NCI-H2107 treated with DMSO at 0.1 percent for 48 hours (cell line): Measurements from ENCODE around the gene TNF.

Source experiments
- DNase-seq: peaks from one replicate; lab custom pipeline; 2025; ENCODE audit not compliant: unreplicated experiment; lab: John Stamatoyannopoulos, UW

The TNF gene

DNA sequence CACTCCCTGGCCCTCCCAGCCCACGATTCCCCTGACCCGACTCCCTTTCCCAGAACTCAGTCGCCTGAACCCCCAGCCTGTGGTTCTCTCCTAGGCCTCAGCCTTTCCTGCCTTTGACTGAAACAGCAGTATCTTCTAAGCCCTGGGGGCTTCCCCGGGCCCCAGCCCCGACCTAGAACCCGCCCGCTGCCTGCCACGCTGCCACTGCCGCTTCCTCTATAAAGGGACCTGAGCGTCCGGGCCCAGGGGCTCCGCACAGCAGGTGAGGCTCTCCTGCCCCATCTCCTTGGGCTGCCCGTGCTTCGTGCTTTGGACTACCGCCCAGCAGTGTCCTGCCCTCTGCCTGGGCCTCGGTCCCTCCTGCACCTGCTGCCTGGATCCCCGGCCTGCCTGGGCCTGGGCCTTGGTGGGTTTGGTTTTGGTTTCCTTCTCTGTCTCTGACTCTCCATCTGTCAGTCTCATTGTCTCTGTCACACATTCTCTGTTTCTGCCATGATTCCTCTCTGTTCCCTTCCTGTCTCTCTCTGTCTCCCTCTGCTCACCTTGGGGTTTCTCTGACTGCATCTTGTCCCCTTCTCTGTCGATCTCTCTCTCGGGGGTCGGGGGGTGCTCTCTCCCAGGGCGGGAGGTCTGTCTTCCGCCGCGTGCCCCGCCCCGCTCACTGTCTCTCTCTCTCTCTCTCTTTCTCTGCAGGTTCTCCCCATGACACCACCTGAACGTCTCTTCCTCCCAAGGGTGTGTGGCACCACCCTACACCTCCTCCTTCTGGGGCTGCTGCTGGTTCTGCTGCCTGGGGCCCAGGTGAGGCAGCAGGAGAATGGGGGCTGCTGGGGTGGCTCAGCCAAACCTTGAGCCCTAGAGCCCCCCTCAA, 3.1 kb upstream of the TNF start, which contains the start of gene LTA:
LTA (plus strand) TSS at position 249 of the 871 bp plus-strand sequence; CDS start at position 703, 454 bp downstream.
- no peak for DNase-seq

DNA sequence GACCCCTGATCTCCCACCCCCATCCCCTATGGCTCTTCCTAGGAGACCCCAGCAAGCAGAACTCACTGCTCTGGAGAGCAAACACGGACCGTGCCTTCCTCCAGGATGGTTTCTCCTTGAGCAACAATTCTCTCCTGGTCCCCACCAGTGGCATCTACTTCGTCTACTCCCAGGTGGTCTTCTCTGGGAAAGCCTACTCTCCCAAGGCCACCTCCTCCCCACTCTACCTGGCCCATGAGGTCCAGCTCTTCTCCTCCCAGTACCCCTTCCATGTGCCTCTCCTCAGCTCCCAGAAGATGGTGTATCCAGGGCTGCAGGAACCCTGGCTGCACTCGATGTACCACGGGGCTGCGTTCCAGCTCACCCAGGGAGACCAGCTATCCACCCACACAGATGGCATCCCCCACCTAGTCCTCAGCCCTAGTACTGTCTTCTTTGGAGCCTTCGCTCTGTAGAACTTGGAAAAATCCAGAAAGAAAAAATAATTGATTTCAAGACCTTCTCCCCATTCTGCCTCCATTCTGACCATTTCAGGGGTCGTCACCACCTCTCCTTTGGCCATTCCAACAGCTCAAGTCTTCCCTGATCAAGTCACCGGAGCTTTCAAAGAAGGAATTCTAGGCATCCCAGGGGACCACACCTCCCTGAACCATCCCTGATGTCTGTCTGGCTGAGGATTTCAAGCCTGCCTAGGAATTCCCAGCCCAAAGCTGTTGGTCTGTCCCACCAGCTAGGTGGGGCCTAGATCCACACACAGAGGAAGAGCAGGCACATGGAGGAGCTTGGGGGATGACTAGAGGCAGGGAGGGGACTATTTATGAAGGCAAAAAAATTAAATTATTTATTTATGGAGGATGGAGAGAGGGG, 1.9 kb upstream of the TNF start:
- no peak for DNase-seq

DNA sequence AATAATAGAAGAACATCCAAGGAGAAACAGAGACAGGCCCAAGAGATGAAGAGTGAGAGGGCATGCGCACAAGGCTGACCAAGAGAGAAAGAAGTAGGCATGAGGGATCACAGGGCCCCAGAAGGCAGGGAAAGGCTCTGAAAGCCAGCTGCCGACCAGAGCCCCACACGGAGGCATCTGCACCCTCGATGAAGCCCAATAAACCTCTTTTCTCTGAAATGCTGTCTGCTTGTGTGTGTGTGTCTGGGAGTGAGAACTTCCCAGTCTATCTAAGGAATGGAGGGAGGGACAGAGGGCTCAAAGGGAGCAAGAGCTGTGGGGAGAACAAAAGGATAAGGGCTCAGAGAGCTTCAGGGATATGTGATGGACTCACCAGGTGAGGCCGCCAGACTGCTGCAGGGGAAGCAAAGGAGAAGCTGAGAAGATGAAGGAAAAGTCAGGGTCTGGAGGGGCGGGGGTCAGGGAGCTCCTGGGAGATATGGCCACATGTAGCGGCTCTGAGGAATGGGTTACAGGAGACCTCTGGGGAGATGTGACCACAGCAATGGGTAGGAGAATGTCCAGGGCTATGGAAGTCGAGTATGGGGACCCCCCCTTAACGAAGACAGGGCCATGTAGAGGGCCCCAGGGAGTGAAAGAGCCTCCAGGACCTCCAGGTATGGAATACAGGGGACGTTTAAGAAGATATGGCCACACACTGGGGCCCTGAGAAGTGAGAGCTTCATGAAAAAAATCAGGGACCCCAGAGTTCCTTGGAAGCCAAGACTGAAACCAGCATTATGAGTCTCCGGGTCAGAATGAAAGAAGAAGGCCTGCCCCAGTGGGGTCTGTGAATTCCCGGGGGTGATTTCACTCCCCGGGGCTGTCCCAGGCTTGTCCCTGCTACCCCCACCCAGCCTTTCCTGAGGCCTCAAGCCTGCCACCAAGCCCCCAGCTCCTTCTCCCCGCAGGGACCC, 981 bp upstream of the TNF start:
- DNase-seq = no peak

DNA sequence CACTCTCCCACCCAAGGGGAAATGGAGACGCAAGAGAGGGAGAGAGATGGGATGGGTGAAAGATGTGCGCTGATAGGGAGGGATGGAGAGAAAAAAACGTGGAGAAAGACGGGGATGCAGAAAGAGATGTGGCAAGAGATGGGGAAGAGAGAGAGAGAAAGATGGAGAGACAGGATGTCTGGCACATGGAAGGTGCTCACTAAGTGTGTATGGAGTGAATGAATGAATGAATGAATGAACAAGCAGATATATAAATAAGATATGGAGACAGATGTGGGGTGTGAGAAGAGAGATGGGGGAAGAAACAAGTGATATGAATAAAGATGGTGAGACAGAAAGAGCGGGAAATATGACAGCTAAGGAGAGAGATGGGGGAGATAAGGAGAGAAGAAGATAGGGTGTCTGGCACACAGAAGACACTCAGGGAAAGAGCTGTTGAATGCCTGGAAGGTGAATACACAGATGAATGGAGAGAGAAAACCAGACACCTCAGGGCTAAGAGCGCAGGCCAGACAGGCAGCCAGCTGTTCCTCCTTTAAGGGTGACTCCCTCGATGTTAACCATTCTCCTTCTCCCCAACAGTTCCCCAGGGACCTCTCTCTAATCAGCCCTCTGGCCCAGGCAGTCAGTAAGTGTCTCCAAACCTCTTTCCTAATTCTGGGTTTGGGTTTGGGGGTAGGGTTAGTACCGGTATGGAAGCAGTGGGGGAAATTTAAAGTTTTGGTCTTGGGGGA, 754 bp downstream of the TNF start:
- no peak for DNase-seq

DNA sequence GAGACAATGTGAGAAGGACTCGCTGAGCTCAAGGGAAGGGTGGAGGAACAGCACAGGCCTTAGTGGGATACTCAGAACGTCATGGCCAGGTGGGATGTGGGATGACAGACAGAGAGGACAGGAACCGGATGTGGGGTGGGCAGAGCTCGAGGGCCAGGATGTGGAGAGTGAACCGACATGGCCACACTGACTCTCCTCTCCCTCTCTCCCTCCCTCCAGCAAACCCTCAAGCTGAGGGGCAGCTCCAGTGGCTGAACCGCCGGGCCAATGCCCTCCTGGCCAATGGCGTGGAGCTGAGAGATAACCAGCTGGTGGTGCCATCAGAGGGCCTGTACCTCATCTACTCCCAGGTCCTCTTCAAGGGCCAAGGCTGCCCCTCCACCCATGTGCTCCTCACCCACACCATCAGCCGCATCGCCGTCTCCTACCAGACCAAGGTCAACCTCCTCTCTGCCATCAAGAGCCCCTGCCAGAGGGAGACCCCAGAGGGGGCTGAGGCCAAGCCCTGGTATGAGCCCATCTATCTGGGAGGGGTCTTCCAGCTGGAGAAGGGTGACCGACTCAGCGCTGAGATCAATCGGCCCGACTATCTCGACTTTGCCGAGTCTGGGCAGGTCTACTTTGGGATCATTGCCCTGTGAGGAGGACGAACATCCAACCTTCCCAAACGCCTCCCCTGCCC, 1.7 kb downstream of the TNF start:
- DNase-seq = no peak

DNA sequence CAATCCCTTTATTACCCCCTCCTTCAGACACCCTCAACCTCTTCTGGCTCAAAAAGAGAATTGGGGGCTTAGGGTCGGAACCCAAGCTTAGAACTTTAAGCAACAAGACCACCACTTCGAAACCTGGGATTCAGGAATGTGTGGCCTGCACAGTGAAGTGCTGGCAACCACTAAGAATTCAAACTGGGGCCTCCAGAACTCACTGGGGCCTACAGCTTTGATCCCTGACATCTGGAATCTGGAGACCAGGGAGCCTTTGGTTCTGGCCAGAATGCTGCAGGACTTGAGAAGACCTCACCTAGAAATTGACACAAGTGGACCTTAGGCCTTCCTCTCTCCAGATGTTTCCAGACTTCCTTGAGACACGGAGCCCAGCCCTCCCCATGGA, 2.2 kb downstream of the TNF start:
- DNase-seq = no peak

DNA sequence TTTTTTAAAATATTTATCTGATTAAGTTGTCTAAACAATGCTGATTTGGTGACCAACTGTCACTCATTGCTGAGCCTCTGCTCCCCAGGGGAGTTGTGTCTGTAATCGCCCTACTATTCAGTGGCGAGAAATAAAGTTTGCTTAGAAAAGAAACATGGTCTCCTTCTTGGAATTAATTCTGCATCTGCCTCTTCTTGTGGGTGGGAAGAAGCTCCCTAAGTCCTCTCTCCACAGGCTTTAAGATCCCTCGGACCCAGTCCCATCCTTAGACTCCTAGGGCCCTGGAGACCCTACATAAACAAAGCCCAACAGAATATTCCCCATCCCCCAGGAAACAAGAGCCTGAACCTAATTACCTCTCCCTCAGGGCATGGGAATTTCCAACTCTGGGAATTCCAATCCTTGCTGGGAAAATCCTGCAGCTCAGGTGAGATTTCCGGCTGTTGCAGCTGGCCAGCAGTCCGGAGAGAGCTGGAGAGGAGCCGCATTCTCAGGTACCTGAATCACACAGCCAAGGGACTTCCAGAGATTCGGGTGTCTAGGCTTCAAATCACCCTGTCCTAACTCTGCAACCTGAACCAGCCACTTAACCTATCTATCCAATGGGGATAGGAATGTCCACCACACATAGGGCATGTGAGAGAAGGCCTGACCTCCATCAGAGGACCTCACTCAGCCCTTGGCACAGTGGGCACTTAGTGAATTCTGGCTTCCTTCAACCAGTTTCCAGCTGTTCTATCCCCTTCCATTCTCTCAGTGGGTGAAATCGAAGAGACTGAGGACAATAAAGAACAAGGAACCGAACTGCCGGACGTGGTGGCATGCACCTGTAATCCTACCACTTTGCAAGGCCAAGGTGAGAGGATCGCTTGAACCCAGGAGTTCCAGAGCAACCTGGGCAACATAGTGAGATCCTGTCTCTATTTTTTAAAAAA, 3.1 kb downstream of the TNF start:
- DNase-seq = no peak

DNA sequence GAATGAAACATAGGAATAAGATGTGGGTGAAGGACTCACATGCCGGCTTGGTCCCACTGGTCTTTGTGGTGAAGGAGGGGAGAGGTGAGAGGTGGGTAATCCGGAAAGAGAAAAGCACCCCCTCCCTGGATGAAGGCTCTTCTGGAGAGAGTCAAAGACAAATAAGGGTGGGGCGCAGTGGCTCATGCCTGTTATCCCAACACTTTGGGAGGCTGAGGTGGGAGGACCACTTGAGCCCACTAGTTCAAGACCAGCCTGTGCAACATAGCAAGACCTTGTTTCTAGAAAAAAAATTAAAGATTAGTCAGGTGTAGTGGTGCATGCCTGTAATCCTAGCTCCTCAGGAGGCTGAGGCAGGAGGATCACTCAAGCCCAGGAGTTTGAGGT, 3.7 kb downstream of the TNF start:
- no peak for DNase-seq

DNA sequence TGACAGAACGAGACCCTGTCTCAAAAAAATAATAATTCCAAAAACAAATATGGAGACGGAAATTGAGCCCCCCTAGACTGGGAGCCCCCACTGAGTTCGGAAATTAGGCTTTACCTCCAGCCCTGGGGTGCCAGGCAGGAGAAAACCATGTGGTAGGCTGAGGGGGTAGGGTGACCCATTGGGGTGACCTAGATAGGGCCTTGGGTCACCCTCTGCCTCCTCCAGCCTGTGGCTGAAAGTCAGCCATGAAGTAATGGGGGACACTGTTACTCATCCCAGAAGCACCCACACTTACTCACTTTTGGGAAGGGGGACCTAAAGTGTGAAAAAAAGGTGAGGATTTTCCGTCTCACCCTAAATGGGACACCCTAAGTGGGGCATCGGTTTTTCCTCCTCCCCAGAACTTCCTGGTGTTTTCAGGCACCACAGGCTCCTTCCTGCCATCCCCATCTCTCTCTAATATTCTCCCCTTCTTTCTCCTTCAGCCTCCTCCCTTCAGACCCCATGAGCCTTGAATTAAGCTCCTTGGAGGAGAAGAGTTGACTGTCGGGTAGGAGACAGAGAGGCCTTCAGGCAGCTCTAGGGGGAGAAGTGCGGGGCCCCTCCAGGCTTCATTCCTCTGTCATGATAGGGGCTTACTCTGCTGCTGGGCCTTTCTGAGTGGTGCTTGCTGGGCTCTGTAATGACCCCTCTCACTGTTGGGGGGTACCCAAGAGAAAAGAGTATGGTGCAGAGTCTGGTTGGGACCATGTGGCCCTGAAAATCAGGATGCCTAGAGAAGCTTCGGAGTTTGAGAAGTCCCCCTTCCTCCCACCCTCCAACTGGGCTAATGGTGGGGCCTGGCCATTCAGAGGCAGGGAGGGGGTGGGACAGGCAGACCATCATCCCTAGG, 4.4 kb downstream of the TNF start:
- no peak for DNase-seq

DNA sequence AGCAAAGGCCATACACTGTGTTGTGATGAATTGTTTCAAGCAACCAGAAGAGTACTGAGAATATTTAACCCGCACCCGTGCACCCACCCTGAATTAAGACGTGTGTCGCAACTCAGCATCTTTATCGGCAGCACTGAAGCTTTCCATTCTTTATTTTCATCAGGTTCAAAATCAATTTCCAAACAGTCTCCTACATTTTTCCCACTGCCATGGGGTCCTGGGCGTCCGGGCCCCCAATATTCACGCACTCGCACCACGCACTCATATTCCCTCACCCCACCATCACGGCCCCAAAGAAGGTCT, 5.0 kb downstream of the TNF start:
- no peak for DNase-seq

DNA sequence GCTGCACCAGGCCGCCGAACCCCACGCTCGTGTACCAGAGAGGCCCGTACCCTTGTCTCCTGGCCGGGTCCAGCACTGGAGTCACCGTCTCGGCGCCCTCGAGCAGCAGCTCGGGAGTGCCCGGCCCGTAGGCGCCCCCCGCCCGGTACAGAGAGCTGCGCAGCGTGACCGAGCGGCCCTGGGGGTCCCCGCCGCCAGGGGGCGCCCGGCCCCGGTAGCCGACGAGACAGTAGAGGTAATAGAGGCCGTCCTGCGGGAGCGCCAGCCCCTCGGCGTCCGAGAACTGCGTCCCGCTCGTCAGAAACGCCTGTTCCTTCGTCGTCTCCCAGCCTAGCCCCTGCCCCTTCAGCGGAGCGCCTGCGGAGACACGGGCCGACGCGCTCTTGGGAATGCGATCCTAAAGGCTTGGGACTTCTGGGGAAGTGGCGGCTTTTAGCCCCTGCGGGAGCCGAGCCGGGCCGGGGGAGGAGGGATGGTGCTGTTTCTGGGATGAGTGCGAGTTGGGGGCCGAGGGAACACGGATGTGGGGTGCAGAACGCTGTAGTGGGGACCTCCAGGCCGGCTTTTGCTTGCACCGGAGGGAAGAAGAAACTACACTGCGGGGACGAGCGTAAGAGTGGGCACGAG, 5.6 kb downstream of the TNF start:
- peak; percentile 8 for DNase-seq

DNA sequence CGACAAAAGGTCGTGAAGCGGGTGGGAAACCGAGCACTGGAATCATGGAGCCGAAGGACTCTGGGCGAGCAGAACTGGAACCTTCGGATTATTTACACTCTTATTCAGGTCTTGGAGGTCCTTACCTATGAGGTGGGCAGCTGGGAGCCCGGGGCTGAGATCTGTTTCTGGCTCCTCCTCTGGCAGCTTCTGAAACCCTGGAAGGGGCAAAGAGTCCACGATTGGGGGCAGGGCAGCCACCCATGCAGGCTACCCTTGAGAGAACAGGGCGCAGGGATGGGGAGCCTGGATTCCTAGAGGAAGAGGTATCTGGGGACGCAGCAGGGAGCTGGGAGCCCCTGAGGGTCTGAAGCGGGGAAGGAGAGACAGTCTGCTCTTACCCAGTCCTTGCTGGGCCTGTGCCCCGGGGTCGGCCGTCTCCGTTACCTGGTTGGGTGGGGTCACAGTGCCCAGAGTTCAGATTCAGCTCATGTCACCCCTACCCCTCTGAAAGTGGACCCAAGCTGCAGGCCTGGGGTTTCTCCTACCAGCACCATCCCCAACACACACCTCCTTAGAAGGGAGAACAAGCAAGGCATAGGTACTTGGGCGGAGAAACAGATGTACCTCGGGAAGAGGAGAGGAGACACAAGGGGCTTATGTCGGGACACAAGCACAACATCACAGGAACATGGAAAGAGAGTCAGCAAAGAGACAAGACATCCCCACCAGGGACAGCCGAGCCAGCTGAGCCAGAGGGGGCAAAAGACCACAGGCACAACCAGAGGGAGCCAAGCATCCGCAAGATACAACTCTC, 6.3 kb downstream of the TNF start:
- no peak for DNase-seq

DNA sequence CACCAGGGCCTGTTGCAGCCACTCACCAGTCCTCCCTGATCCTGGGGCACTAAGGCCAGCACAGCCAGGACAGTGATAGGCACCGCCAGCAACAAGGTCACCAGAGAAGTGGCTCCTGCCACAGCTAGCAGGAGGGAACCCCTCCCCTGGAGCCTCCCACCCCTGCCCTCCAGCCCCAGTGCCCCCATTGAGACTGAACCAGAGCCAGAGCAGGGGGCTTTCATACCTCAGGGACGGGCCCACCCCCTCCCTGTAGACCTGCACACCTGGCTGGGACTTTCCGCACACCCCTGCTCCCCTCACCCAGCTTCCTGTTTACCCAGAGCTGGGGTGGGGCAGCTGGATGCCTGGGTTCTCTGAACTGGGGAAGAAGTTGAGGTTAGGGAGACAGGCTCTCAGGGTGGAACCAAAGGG, 6.9 kb downstream of the TNF start, which contains the start of gene LTB:
LTB (minus strand) TSS at position 195 of the 414 bp plus-strand sequence; CDS start at position 188, 7 bp downstream.
- no peak for DNase-seq

DNA sequence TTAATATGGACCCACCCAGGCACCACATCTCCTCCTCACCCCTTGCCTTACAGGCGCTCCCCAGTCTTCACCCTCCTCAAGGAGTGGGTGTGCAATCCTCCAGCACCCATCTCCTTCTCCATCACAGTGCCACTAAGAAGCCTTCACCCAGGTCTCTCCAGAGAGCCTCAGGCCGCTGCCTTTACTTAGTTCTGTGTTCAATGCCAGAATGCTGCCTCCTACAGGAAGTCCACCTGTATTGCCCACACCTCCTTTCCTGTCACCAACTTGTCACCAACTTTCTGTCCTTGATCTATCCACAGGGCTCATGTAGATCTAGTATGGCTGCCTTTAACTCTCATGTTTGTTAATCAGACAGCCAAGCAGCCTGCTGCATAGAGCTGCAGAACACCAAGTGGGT, 10.1 kb downstream of the TNF start:
- no peak for DNase-seq

DNA sequence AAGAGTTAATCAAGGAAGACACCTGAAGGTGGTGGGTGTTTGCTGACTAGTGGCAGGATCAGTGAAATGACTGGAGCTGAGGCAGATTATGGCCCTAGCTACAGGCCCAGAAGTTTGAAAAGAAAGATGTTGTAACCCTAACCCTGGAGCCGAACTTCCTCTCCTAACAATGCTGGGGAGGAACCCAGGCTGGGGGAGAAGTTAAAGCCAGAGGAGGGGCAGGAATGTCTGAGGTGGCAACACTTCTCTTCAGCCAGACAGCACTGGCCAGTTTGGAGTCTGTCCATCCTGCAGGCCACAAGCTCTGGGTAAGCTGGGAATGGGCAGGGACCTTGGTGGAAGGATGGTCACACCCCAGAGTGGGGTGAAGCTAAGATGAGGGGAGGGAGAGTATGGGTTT, 10.6 kb downstream of the TNF start, which contains the start of gene LST1:
LST1 (plus strand) TSS at position 270 of the 400 bp plus-strand sequence. CDS start 1,023 bp downstream, outside the sequence.
- DNase-seq = no peak

DNA sequence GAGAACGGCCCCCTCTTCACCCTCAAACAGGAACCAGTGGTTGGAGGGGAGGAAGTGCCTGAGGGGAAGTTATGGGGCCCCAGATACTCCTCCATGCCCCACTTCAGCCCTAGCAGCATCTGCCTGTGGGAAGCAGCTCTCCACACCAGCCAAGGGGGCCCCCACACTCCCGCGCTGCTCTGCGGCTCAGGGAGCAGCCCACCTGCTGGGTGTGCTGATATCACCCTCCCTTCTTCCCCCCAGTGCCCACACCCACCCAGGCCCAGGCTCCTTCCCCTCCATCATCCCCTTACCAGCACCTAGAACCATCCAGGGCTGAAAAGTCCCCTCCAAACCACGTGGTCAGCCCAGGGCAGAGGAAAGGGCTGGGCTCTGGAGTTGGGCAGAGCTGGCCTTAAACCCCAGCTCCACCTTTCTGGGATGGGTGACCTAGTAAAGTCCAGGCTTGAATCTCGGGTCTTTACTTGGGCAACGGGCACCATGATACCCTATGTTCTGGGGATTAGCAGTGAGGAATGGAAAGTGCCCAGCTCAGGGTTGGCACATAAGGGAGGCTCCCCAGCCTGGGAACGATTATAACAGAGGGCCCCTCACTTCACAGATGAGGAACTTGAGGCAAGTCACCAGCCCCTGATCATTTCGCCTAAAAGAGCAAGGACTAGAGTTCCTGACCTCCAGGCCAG, 11.4 kb downstream of the TNF start:
- no peak for DNase-seq
